D721Med (cell line): ENCODE measurements around the gene RIPK1.
A peak's percentile ranks its signal among the peaks of the same experiment; 100 is the strongest.
"Not testable (repeated sequence)": the region's sequence is repeated elsewhere in the genome, so short reads cannot be mapped to it uniquely, and the experiment has no call there.

Experiments
- DNase-seq: peaks from one replicate; pipeline ENCODE4 v3.0.0; 2011; ENCODE audit warnings: low spot score; ENCODE audit not compliant: insufficient read length
- FAIRE-seq: peaks from 2 replicates; lab custom pipeline; 2011; peaks lifted over from hg19 to GRCh38; lab: Jason Lieb, UNC
- CTCF ChIP-seq: IDR thresholded peaks from 2 replicates; pipeline ENCODE4 v1.5.1; 2012; ENCODE audit warnings: mild to moderate bottlenecking, control low read depth; ENCODE audit not compliant: insufficient read depth; ENCODE audit errors: missing control alignments

RIPK1 gene

GRCh38 chr6:3026791-3027626 is 41.3 kb upstream of the RIPK1 start:
- DNase-seq = no peak
- TF ChIP-seq CTCF = no peak
- FAIRE-seq = no peak

DNA sequence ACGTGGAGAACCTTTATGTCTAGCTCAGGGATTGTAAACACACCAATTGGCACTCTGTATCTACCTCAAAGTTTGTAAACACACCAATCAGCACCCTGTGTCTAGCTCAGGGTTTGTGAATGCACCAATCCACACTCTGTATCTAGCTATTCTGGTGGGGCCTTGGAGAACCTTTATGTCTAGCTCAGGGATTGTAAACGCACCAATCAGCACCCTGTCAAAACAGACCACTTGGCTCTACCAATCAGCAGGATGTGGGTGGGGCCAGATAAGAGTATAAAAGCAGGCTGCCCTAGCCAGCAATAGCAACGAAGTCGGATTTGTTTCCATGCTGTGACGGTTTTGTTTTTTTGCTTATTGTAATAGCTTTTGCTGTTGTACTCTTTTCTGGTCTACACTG is 40.1 kb upstream of the RIPK1 start:
- FAIRE-seq, DNase-seq: not testable (repeated sequence)

- FAIRE-seq = no peak
- no peak for DNase-seq
- peak; percentile 9 for TF ChIP-seq CTCF
These were observed 36.2 kb upstream of the RIPK1 start for GRCh38 chr6:3031857-3032640.

- no peak for FAIRE-seq
- no peak for DNase-seq
- no peak for TF ChIP-seq CTCF
These were observed 35.3 kb upstream of the RIPK1 start for GRCh38 chr6:3032986-3033385.

- no peak for TF ChIP-seq CTCF
- no peak for DNase-seq
- no peak for FAIRE-seq
These were observed 34.6 kb upstream of the RIPK1 start for GRCh38 chr6:3033652-3034051.

DNA sequence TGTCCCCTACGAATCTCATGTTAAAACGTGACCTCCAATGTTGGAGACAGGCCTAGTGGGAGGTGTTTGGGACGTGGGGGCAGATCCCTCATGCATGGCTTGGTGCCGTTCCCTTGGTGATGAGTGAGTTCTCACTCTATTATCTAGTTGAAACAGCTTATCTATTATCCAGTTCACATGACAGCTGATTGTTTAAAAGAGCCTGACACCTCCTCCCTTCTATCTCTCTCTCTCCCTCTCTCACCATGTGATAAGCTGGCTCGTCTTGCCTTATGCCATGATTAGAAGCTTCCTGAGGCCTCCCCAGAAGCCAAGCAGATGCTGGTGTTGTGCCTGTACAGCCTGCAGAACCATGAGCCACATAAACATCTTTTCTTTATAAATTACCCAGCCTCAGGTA is 32.9 kb upstream of the RIPK1 start:
- FAIRE-seq = no peak
- no peak for TF ChIP-seq CTCF
- no peak for DNase-seq

- no peak for TF ChIP-seq CTCF
- FAIRE-seq (no peak), DNase-seq (no peak)
These were observed 31.2 kb upstream of the RIPK1 start for GRCh38 chr6:3036861-3037637.
